GM18867 (cell line): Measurements from ENCODE around the gene CTNNA2.

ENCODE experiments used
- ATAC-seq: cut with Tn5 transposase; IDR thresholded peaks from one replicate; pipeline ENCODE4 v1.9.1; 2021; ENCODE audit warnings: mild to moderate bottlenecking, moderate library complexity; ENCODE audit not compliant: unreplicated experiment

CTNNA2 gene

GRCh38 chr2:79846878-79847277 is 334.0 kb downstream of the CTNNA2 start:
- ATAC-seq = no peak

- ATAC-seq = no peak
These were observed 336.4 kb downstream of the CTNNA2 start for GRCh38 chr2:79849241-79849640.

- ATAC-seq = no peak
These were observed 337.1 kb downstream of the CTNNA2 start for GRCh38 chr2:79849949-79850348.

- no peak for ATAC-seq
These were observed 338.1 kb downstream of the CTNNA2 start for GRCh38 chr2:79850912-79851311.

GRCh38 chr2:79855264-79856006 is 342.6 kb downstream of the CTNNA2 start:
- ATAC-seq = no peak

GRCh38 chr2:79857888-79858287 is 345.0 kb downstream of the CTNNA2 start:
- ATAC-seq = no peak

- no peak for ATAC-seq
These were observed 347.6 kb downstream of the CTNNA2 start for GRCh38 chr2:79860228-79861058.

- ATAC-seq = no peak
These were observed 348.2 kb downstream of the CTNNA2 start for GRCh38 chr2:79861059-79861374.

GRCh38 chr2:79862756-79863155 is 349.9 kb downstream of the CTNNA2 start:
- no peak for ATAC-seq

- ATAC-seq = no peak
These were observed 359.8 kb downstream of the CTNNA2 start for GRCh38 chr2:79872656-79873055.

GRCh38 chr2:79874015-79874414 is 361.2 kb downstream of the CTNNA2 start:
- no peak for ATAC-seq

- ATAC-seq = no peak
These were observed 363.6 kb downstream of the CTNNA2 start for GRCh38 chr2:79876430-79876829.

- no peak for ATAC-seq
These were observed 369.7 kb downstream of the CTNNA2 start for GRCh38 chr2:79882548-79882947.

- ATAC-seq = peak; percentile 73
These were observed 375.0 kb downstream of the CTNNA2 start for GRCh38 chr2:79887747-79888374.

- ATAC-seq = no peak
These were observed 379.3 kb downstream of the CTNNA2 start for GRCh38 chr2:79892123-79892522.

GRCh38 chr2:79899196-79899595 is 386.3 kb downstream of the CTNNA2 start:
- ATAC-seq = no peak

GRCh38 chr2:79901161-79901560 is 388.3 kb downstream of the CTNNA2 start:
- no peak for ATAC-seq

GRCh38 chr2:79903222-79904000 is 390.6 kb downstream of the CTNNA2 start:
- ATAC-seq = no peak

GRCh38 chr2:79906139-79906890 is 393.5 kb downstream of the CTNNA2 start:
- no peak for ATAC-seq

- no peak for ATAC-seq
These were observed 396.7 kb downstream of the CTNNA2 start for GRCh38 chr2:79909521-79909920.
